A673 (cell line): Measurements from ENCODE around the gene GIMAP8.

ENCODE experiments used
- EZH2 ChIP-seq: fragments of 200-600 bp; sonication (generic); IDR thresholded peaks from 2 replicates; pipeline ENCODE4 v1.6.1; 2017; ENCODE audit warnings: borderline replicate concordance, low read depth, mild to moderate bottlenecking, mixed read lengths, antibody characterized with exemption, low read length; ENCODE audit not compliant: poor library complexity, severe bottlenecking
- TF ChIP-seq, protein P1 (sequence below): fragments of 300-800, 200-600 bp; sonication (generic); conservative IDR thresholded peaks from 2 replicates; pipeline ENCODE4 v1.5.1; 2017; ENCODE audit warnings: low read depth, mild to moderate bottlenecking, antibody characterized with exemption, low read length, moderate library complexity, mixed read lengths

DNA sequence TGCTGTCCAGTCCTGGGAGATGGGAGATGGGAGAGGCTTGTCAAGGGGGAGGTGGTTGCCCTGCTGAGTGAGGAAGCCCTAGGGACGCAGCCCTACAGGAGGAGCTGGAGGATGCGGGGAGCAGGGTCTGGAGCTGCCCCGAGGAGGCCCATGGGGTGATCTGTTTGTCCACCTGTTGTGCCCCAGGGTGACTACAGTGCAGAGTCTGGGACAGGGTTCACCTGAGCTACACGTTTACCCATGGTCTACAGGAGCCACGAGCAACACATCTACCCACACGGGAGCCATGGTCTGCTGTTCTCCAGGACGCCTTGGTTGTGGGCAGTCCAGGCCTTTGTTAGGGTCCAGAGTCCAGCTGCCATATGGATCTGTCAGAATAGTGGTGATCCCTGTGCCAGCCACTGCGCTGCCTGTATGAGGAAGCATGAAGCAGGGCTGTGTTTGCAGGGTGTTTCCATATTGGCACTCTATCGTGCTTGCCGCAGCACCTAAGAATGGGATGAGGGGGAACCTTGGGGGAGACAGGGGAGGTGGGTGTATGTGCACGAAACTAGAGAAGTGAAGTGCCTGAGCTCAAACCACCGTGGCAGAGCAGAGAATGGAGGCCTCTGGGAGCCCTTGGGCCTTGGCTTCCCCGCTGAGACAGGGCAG, 47.6 kb upstream of the GIMAP8 start:
- TF ChIP-seq, protein P1, sequence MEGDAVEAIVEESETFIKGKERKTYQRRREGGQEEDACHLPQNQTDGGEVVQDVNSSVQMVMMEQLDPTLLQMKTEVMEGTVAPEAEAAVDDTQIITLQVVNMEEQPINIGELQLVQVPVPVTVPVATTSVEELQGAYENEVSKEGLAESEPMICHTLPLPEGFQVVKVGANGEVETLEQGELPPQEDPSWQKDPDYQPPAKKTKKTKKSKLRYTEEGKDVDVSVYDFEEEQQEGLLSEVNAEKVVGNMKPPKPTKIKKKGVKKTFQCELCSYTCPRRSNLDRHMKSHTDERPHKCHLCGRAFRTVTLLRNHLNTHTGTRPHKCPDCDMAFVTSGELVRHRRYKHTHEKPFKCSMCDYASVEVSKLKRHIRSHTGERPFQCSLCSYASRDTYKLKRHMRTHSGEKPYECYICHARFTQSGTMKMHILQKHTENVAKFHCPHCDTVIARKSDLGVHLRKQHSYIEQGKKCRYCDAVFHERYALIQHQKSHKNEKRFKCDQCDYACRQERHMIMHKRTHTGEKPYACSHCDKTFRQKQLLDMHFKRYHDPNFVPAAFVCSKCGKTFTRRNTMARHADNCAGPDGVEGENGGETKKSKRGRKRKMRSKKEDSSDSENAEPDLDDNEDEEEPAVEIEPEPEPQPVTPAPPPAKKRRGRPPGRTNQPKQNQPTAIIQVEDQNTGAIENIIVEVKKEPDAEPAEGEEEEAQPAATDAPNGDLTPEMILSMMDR, result no peak
- TF ChIP-seq EZH2, result no peak
